ENCODE results near the gene GPR22.

DNA sequence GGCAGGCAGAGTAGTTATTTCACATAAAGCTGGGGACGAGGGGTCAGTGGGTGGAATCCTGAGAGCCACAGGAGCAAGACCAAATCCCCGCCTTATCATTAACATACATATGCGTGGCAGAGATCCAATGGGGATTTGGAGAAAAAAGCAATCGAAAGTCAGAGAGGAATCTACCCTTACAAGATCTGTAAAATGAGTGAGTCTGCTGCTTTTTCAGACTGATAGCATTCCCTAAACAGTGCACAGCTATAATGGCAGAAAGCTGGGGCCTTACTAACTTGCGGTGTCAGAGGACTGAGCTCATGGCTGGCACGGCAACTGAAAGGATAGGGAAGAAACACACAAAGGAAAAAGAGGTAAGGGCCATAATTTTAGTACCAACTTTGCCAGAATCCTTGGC lies 25.0 kb downstream of the GPR22 start:
- TF ChIP-seq, protein P1, sequence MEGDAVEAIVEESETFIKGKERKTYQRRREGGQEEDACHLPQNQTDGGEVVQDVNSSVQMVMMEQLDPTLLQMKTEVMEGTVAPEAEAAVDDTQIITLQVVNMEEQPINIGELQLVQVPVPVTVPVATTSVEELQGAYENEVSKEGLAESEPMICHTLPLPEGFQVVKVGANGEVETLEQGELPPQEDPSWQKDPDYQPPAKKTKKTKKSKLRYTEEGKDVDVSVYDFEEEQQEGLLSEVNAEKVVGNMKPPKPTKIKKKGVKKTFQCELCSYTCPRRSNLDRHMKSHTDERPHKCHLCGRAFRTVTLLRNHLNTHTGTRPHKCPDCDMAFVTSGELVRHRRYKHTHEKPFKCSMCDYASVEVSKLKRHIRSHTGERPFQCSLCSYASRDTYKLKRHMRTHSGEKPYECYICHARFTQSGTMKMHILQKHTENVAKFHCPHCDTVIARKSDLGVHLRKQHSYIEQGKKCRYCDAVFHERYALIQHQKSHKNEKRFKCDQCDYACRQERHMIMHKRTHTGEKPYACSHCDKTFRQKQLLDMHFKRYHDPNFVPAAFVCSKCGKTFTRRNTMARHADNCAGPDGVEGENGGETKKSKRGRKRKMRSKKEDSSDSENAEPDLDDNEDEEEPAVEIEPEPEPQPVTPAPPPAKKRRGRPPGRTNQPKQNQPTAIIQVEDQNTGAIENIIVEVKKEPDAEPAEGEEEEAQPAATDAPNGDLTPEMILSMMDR (IDR thresholded peaks at IDR 0.05): no peak
- TF ChIP-seq, protein P2, sequence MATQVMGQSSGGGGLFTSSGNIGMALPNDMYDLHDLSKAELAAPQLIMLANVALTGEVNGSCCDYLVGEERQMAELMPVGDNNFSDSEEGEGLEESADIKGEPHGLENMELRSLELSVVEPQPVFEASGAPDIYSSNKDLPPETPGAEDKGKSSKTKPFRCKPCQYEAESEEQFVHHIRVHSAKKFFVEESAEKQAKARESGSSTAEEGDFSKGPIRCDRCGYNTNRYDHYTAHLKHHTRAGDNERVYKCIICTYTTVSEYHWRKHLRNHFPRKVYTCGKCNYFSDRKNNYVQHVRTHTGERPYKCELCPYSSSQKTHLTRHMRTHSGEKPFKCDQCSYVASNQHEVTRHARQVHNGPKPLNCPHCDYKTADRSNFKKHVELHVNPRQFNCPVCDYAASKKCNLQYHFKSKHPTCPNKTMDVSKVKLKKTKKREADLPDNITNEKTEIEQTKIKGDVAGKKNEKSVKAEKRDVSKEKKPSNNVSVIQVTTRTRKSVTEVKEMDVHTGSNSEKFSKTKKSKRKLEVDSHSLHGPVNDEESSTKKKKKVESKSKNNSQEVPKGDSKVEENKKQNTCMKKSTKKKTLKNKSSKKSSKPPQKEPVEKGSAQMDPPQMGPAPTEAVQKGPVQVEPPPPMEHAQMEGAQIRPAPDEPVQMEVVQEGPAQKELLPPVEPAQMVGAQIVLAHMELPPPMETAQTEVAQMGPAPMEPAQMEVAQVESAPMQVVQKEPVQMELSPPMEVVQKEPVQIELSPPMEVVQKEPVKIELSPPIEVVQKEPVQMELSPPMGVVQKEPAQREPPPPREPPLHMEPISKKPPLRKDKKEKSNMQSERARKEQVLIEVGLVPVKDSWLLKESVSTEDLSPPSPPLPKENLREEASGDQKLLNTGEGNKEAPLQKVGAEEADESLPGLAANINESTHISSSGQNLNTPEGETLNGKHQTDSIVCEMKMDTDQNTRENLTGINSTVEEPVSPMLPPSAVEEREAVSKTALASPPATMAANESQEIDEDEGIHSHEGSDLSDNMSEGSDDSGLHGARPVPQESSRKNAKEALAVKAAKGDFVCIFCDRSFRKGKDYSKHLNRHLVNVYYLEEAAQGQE (IDR thresholded peaks at IDR 0.05; ENCODE audit: insufficient read depth in 1 of 2, low read depth in 2 of 2, low read length in 1 of 2): no peak
- TF ChIP-seq POLR2AphosphoS5 (IDR thresholded peaks at IDR 0.05; ENCODE audit: low read depth, low read length) (no peak), TCF7L2 (IDR thresholded peaks at IDR 0.05; ENCODE audit: low read depth, low read length) (no peak)

All from Panc1 (cell line).